WERI-Rb-1 (cell line): ENCODE results near the gene CFAP99.
"Not testable (repeated sequence)": the region's sequence is repeated elsewhere in the genome, so short reads cannot be mapped to it uniquely, and the experiment has no call there.

Experiments used
- DNase-seq: peaks from one replicate; pipeline ENCODE4 v3.0.0-alpha.2; 2020
- H3K27ac ChIP-seq: fragments of 250-450 bp; sonication (Bioruptor Pico); 2 replicates; pipeline ENCODE4 v1.5.1; 2020; ENCODE audit warnings: mild to moderate bottlenecking, moderate library complexity
- H3K27me3 ChIP-seq: fragments of 250-450 bp; sonication (Bioruptor Pico); 2 replicates; pipeline ENCODE4 v1.5.1; 2021; ENCODE audit warnings: mild to moderate bottlenecking, low read depth, moderate library complexity; ENCODE audit not compliant: insufficient read depth, severe bottlenecking
- H3K36me3 ChIP-seq: fragments of 250-450 bp; sonication (Bioruptor Pico); 2 replicates; pipeline ENCODE4 v1.5.1; 2020; ENCODE audit warnings: mild to moderate bottlenecking, moderate library complexity
- H3K4me3 ChIP-seq: 2 replicates; pipeline ENCODE4 v1.5.1; 2011; ENCODE audit warnings: low read depth, mild to moderate bottlenecking, control low read depth, low read length
- H3K9me3 ChIP-seq: fragments of 250-450 bp; sonication (Bioruptor Pico); 2 replicates; pipeline ENCODE4 v1.5.1; 2021; ENCODE audit warnings: mild to moderate bottlenecking, moderate library complexity; ENCODE audit not compliant: severe bottlenecking
- CTCF ChIP-seq: IDR thresholded peaks from 2 replicates; pipeline ENCODE4 v1.5.1; 2011; ENCODE audit warnings: low read depth, mild to moderate bottlenecking, control low read depth, inconsistent platforms, low read length

The CFAP99 gene

GRCh38 chr4:2459589-2460349 lies 41.0 kb downstream of the CFAP99 start:
- no peak for DNase-seq
- Histone ChIP-seq H3K27ac (no peak overlapping the region), H3K4me3 (no peak overlapping the region), H3K9me3 (no peaks in the 10 kb centered on the region), H3K27me3 (no peaks in the 10 kb centered on the region), H3K36me3 (no peaks in the 10 kb centered on the region)
- no peak for TF ChIP-seq CTCF

GRCh38 chr4:2461246-2461960 lies 42.6 kb downstream of the CFAP99 start:
- Histone ChIP-seq H3K27ac (no peak overlapping the region), H3K27me3 (no peaks in the 10 kb centered on the region)
- no peak for TF ChIP-seq CTCF

DNA sequence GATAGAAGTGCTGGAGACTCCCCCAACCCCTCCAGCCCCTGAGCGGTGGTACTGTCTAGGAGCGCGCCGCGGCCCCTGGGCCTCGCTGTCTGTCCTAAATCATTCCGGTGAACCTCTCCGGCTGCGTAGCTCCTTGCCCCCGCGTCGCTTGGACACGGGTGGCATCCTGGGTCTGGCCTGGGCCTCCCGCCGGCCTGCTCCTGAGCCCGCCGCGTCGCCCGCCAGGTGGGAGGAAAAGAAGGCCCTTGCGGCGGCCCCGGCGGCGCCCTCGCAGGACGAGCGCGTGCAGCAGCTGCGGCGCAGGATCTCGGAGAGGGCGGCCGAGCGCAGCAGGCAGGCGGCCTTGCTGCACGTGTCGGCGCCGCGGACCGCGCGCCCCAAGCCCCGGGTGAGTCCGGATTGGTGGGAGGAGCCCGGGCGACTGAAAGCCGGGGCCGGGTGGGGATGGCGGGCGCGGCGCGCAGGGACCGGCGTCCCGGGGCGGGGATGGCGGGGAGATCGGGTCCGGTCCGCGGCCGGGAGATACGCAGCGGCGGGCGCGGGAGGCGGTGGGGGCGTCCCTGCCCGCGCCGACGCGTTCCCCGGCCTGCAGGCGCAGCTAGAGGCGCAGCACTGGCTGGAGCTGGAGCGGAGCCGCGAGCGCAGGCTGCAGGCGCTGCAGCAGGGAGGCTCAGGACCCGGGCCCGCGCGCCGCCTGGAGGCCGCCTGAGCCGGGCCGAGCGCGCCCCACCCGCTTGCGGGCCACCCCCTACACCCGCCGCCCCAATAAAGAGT lies 43.6 kb downstream of the CFAP99 start:
- no peaks in the 10 kb centered on the region for H3K27me3 ChIP-seq
- H3K9me3 ChIP-seq, result no peaks in the 10 kb centered on the region
- peak; percentile 53 for TF ChIP-seq CTCF
- peak overlapping the region; percentile 50 for H3K4me3 ChIP-seq
- peaks cover 2% of the 10 kb centered on the region; the same call in 1 of the 2 replicates for H3K36me3 ChIP-seq
- peak; percentile 82 for DNase-seq
- H3K27ac ChIP-seq, result peak overlapping the region; percentile 68

More at GRCh38 chr4:2461246-2461960, 42.6 kb downstream of the CFAP99 start:
- Histone ChIP-seq H3K36me3 (peaks cover 2% of the 10 kb centered on the region; the same call in 1 of the 2 replicates), H3K4me3 (no peak overlapping the region), H3K9me3 (no peaks in the 10 kb centered on the region)
- DNase-seq, result no peak

DNA sequence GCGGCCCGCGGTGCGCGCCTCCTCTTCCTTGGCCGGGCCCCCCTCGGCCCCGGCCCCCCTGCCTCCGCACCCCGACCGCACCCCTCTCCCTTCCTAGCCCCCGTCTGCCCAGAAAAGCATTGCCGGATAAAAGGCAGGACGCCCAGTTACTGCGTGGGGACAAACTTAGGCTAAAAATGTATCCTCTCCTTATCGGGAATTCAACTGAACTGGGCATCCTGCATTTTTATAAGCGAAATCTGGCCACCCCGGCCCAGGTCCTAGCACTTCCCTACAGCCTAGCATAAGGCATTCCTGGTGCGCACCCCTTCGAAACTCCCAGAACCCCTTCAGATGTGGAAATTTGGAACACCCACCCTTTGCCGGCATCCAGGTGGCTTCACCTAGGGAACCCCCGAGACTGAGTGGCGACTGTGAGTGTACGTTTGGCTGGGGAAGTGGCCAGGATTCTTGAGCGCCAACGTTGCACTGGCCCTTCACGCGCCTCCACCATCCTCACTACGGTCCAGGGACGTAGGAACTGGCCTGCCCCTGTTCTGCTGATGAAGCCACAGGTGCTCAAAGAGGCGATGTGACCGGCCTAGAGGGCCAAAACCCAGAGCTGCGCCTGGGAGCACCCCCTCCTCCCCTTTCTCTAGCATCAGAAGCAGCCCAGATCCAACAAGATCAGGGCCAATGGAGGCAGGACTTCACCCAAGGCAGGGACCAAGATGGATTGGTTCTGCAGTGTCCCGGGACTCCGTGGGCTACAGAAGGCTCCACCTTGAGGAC lies 44.4 kb downstream of the CFAP99 start:
- Histone ChIP-seq H3K4me3 (peak overlapping the region; percentile 50), H3K9me3 (no peaks in the 10 kb centered on the region), H3K36me3 (peaks cover 2% of the 10 kb centered on the region; the same call in 1 of the 2 replicates), H3K27ac (no peak overlapping the region), H3K27me3 (no peaks in the 10 kb centered on the region)
- DNase-seq, result no peak
- TF ChIP-seq CTCF, result no peak

GRCh38 chr4:2465032-2465431 lies 46.3 kb downstream of the CFAP99 start:
- Histone ChIP-seq H3K27me3 (no peaks in the 10 kb centered on the region), H3K4me3 (no peak overlapping the region), H3K27ac (no peak overlapping the region), H3K36me3 (peaks cover 12% of the 10 kb centered on the region), H3K9me3 (no peaks in the 10 kb centered on the region)
- no peak for TF ChIP-seq CTCF
- no peak for DNase-seq

DNA sequence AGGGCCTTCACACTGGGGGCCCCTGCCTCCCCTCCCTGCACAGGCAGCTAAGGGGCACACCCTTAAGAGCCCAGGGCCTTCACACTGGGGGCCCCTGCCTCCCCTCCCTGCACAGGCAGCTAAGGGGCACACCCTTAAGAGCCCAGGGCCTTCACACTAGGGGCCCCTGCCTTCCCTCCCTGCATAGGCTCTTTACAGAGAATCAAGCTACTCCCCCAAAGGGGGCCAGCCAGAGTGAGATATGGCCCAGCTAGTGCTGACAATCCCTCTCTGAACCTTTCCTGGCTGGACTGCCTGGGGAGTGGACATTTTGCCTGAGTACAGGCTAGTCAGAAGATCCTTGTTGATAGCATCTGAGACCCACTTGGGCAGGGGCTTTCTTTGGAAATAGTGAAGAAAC lies 46.8 kb downstream of the CFAP99 start:
- peaks cover 17% of the 10 kb centered on the region for H3K36me3 ChIP-seq
- H3K4me3 ChIP-seq, H3K27ac ChIP-seq, DNase-seq, H3K27me3 ChIP-seq, H3K9me3 ChIP-seq: not testable (repeated sequence)
